MG63 (cell line): ENCODE results near the gene CTNNA3. TPM values are rescaled to one million over a fixed set of nuclear protein-coding genes. Genes with fewer than 3 reads are reported as not detected.

Source experiments
- DNase-seq: peaks from one replicate; pipeline ENCODE4 v3.0.0-alpha.2; 2020
- H3K27me3 ChIP-seq: fragments of 250-450 bp; sonication (Bioruptor Pico); 2 replicates; pipeline ENCODE4 v1.5.1; 2020; ENCODE audit warnings: mild to moderate bottlenecking, moderate library complexity
- H3K36me3 ChIP-seq: fragments of 250-450 bp; sonication (Bioruptor Pico); 2 replicates; pipeline ENCODE4 v1.5.1; 2020; ENCODE audit warnings: mild to moderate bottlenecking, moderate library complexity
- H3K4me3 ChIP-seq: fragments of 250-450 bp; sonication (Bioruptor Pico); 2 replicates; pipeline ENCODE4 v1.5.1; 2020; ENCODE audit warnings: mild to moderate bottlenecking, moderate library complexity
- H3K9me3 ChIP-seq: fragments of 250-450 bp; sonication (Bioruptor Pico); 2 replicates; pipeline ENCODE4 v1.5.1; 2020; ENCODE audit warnings: mild to moderate bottlenecking, moderate library complexity
- total RNA-seq: library from RNA; depleted of rRNA; stranded (reverse); fragments of >200 nt; shearing (Covaris generic); gene quantifications from 2 replicates; pipeline ENCODE4 v1.2.3, GENCODE V29; 2014; ENCODE audit warnings: low replicate concordance

The CTNNA3 gene
- total RNA-seq, 1 experiment from 2014 or later, result not detected

DNA sequence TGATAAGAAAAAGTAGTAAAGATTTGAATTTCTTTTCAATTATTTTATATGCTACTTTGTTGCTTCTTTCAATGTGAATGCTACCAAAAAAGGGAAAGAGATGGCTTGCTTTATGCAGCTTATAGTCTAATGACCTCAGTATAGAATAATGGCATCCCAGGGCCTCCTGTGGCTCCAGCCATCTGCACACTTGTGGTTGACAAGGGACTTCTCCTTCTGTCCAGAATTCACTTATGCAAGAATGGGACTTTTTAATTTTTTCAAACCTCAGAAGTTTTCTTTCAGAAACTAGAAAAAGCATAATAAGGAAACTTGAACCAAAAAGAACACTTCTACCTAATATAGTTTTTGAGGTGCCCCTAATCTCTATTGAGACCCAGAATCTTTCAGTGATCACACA lies 310.9 kb downstream of the CTNNA3 start:
- no peaks in the 10 kb centered on the region for H3K36me3 ChIP-seq
- no peaks in the 10 kb centered on the region for H3K27me3 ChIP-seq
- H3K9me3 ChIP-seq, result no peaks in the 10 kb centered on the region

GRCh38 chr10:67331121-67331910 lies 364.7 kb downstream of the CTNNA3 start:
- no peaks in the 10 kb centered on the region for H3K36me3 ChIP-seq
- no peak overlapping the region for H3K4me3 ChIP-seq
- no peak for DNase-seq
- no peaks in the 10 kb centered on the region for H3K27me3 ChIP-seq
- H3K9me3 ChIP-seq, result no peaks in the 10 kb centered on the region

More for the DNA sequence above, 310.9 kb downstream of the CTNNA3 start:
- DNase-seq, result no peak
- no peak overlapping the region for H3K4me3 ChIP-seq

DNA sequence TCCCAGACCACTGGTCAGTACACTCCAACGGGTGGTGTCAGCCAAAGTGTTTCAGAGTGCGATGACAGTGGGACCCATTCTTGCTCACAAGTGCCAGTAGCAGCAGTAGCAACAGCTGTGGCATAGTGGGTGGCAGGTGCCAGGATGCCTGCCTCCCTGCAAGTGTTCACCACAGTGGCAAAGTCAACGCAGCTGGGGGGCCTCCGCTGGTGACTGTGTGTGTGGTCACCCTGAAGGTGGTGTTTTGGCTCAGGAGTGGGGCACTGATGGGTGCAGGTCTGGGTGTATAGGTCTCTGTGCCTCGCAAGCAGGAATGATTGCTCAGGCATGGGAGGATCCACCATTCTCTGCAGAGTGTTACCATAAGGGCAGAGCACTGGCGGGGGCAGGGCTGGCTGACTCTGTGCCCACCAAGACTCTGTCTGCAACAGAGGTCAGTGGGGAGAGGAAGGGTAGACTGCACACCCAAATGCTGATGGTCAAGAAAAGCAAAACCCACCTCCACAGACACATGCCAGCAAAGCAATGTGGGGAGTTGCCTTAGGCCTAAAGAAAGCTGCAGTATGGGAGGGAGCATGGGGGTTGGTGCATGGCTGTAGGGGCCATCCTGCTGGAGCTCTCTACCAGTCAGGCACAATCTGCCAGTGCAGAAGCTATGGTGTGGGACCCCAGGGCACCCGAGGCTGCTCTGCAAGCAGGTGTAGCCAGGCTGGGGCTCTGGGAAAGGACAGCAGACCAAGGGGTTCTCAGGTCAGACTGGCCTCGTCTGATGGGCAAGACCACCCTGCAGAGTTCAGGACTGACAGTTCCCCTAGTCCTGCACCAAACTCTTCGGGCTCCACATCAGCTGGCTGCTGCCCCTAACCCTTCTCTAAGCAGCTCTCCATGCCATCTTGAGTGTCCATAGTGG lies 368.1 kb downstream of the CTNNA3 start:
- Histone ChIP-seq H3K27me3 (no peaks in the 10 kb centered on the region), H3K36me3 (no peaks in the 10 kb centered on the region), H3K9me3 (no peaks in the 10 kb centered on the region; the same call in 1 of the 2 replicates), H3K4me3 (no peak overlapping the region)
- no peak for DNase-seq

- Histone ChIP-seq H3K36me3 (no peaks in the 10 kb centered on the region), H3K27me3 (no peaks in the 10 kb centered on the region), H3K9me3 (no peaks in the 10 kb centered on the region), H3K4me3 (no peak overlapping the region)
- no peak for DNase-seq
Observed at GRCh38 chr10:67319976-67320375, 376.0 kb downstream of the CTNNA3 start.

- H3K27me3 ChIP-seq, result no peaks in the 10 kb centered on the region
- no peaks in the 10 kb centered on the region for H3K9me3 ChIP-seq
- no peaks in the 10 kb centered on the region for H3K36me3 ChIP-seq
- no peak for DNase-seq
- H3K4me3 ChIP-seq, result no peak overlapping the region
Observed at GRCh38 chr10:67308912-67309311, 387.1 kb downstream of the CTNNA3 start.

DNA sequence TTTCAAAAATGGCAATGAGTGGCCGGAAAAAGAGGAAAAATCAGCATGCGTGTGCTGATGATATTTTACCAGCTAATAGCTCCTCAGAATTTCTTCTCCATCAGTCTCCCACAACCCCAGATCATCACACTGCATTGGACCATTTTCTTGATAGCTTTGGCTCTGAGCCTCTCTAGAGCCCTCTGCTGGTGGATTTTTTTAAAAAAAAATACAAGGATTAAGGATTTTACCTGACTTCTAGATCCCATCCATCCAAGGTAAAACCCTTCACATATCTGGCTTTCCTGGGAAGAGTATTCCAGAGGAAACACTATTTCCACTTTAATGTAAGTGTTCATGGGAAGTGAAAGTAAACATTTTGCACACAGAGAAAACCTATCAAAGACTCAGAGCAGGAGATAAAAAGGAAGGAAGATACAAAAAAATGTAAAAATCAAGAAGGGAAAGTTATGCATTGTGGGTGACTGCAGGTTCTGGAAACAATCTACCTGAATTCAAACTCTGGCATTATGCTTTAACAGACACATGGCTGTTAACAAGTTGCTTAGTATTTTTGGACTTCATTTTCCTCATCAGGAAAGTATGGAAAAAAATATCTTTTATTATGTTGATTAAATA lies 389.3 kb downstream of the CTNNA3 start:
- H3K36me3 ChIP-seq, result no peaks in the 10 kb centered on the region
- DNase-seq, result no peak
- no peak overlapping the region for H3K4me3 ChIP-seq
- no peaks in the 10 kb centered on the region for H3K9me3 ChIP-seq
- H3K27me3 ChIP-seq, result no peaks in the 10 kb centered on the region

GRCh38 chr10:67302701-67303100 lies 393.3 kb downstream of the CTNNA3 start:
- Histone ChIP-seq H3K9me3 (no peaks in the 10 kb centered on the region), H3K36me3 (no peaks in the 10 kb centered on the region), H3K4me3 (no peak overlapping the region), H3K27me3 (no peaks in the 10 kb centered on the region)
- DNase-seq, result no peak

DNA sequence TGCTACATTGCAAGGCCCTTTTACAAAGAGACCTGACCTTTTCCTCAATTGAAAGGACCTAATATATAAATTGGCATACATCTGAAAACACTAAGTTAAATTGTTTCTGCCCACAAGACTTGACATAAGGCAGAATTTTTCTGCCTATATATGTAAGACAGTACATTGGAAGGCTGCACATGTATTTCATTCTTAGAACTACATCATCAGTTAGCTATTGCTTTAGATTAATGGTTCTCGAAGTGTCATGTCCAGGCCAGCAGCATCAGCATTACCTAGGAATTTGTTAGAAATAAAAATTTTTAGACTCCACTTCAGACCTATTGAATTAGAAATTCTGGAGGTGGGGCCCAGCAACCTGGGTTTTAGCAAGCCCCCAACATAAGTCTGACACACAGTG lies 396.2 kb downstream of the CTNNA3 start:
- H3K4me3 ChIP-seq, result no peak overlapping the region
- H3K9me3 ChIP-seq, result no peaks in the 10 kb centered on the region
- no peak for DNase-seq
- no peaks in the 10 kb centered on the region for H3K36me3 ChIP-seq
- H3K27me3 ChIP-seq, result no peaks in the 10 kb centered on the region

- no peaks in the 10 kb centered on the region for H3K27me3 ChIP-seq
- no peaks in the 10 kb centered on the region for H3K36me3 ChIP-seq
- H3K9me3 ChIP-seq, result no peaks in the 10 kb centered on the region
- H3K4me3 ChIP-seq, result no peak overlapping the region
- DNase-seq, result no peak
Observed at GRCh38 chr10:67297637-67298181, 398.3 kb downstream of the CTNNA3 start.

GRCh38 chr10:67296926-67297325 lies 399.1 kb downstream of the CTNNA3 start:
- H3K9me3 ChIP-seq, result no peaks in the 10 kb centered on the region
- DNase-seq, result no peak

GRCh38 chr10:67288688-67289410 lies 407.1 kb downstream of the CTNNA3 start:
- Histone ChIP-seq H3K27me3 (no peaks in the 10 kb centered on the region), H3K36me3 (no peaks in the 10 kb centered on the region), H3K9me3 (no peaks in the 10 kb centered on the region), H3K4me3 (no peak overlapping the region)
- DNase-seq, result no peak

More at GRCh38 chr10:67296926-67297325, 399.1 kb downstream of the CTNNA3 start:
- Histone ChIP-seq H3K27me3 (no peaks in the 10 kb centered on the region), H3K4me3 (no peak overlapping the region), H3K36me3 (no peaks in the 10 kb centered on the region)

DNA sequence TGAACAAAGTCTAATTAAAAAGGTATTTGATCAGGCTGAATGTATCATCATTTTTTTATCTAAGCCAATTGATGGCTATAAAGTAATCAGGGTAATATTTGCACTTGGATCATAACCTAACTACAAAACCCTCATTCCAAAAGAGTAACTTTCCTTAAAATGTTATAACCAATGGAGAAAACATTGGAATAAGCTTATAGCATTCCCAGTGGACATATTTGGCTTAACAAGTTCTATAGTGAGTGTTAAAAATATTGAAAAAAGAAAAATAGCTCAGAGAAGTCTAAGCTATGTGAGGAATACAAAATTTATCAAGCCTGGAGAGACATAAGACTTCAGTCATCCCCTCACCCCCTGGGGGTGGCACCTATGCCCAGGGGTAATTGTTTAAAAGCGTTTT lies 411.4 kb downstream of the CTNNA3 start:
- DNase-seq, result no peak
- Histone ChIP-seq H3K9me3 (no peaks in the 10 kb centered on the region), H3K36me3 (no peaks in the 10 kb centered on the region), H3K4me3 (no peak overlapping the region), H3K27me3 (no peaks in the 10 kb centered on the region)

DNA sequence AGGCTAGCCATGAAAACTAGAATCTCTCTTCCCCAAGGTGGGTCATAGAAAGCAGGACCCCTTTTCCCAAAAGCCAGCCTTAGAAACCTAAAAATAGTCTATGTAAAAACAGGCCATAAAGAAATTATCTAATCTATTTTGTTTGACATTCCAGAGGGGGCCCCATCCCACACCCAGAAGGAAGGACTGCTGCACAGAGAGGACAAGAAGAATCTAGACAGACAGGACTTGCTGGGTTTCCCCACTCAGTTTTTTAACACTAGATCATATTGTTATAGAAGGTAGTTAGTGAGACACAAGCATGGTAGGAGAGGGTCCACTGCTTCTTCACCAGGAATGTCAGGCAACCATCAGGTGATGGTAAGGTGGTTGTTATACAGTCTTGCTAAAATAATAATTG lies 413.1 kb downstream of the CTNNA3 start:
- Histone ChIP-seq H3K36me3 (no peaks in the 10 kb centered on the region), H3K4me3 (no peak overlapping the region), H3K9me3 (no peaks in the 10 kb centered on the region), H3K27me3 (no peaks in the 10 kb centered on the region)
- DNase-seq, result no peak

GRCh38 chr10:67280405-67280804 lies 415.6 kb downstream of the CTNNA3 start:
- H3K36me3 ChIP-seq, result no peaks in the 10 kb centered on the region
- no peaks in the 10 kb centered on the region for H3K27me3 ChIP-seq
- DNase-seq, result no peak
- no peak overlapping the region for H3K4me3 ChIP-seq
- no peaks in the 10 kb centered on the region for H3K9me3 ChIP-seq

- Histone ChIP-seq H3K4me3 (no peak overlapping the region), H3K27me3 (no peaks in the 10 kb centered on the region)
Observed at GRCh38 chr10:67277402-67277801, 418.6 kb downstream of the CTNNA3 start.

DNA sequence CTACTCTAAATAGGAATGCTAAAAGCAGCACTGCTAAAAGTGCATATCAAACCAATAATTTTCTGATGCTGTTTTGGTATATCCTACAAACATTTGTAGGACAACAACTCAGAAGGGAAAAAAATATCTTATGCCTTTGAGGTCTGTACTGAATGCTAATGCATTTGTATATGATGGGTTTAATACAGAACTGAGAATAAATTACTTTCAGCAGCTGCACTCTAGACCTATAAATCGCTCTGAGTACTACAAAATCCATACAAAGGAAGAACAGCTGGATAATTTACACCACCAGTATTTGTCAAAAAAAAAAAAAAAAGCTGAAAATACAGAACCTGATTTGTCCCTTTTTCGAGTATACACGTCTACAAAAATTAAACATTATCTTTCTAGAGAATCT lies 426.2 kb downstream of the CTNNA3 start:
- H3K36me3 ChIP-seq, result no peaks in the 10 kb centered on the region
- H3K27me3 ChIP-seq, result no peaks in the 10 kb centered on the region
- no peak for DNase-seq
- no peaks in the 10 kb centered on the region for H3K9me3 ChIP-seq
- H3K4me3 ChIP-seq, result no peak overlapping the region

More at GRCh38 chr10:67277402-67277801, 418.6 kb downstream of the CTNNA3 start:
- Histone ChIP-seq H3K9me3 (no peaks in the 10 kb centered on the region), H3K36me3 (no peaks in the 10 kb centered on the region)
- no peak for DNase-seq
